Choroid plexus epithelial cell (primary cell): Measurements from ENCODE around the gene EIF4E.
A peak's percentile ranks its signal among the peaks of the same experiment; 100 is the strongest.

ENCODE experiments used
- DNase-seq: peaks from one replicate; pipeline ENCODE4 v3.0.0-alpha.2; 2010; ENCODE audit warnings: low read depth
- H3K4me3 ChIP-seq: 2 replicates; pipeline ENCODE4 v1.5.1; 2011; ENCODE audit warnings: low read depth, mild to moderate bottlenecking, control low read depth, low read length, moderate library complexity
- CTCF ChIP-seq: conservative IDR thresholded peaks from 2 replicates; pipeline ENCODE4 v1.5.1; 2011; ENCODE audit warnings: low read depth, mild to moderate bottlenecking, control low read depth, inconsistent platforms, low read length, moderate library complexity

Gene EIF4E

GRCh38 chr4:98867648-98868047 is 61.3 kb downstream of the EIF4E start:
- H3K4me3 ChIP-seq: no peak overlapping the region
- no peak for DNase-seq
- no peak for TF ChIP-seq CTCF

- TF ChIP-seq CTCF: no peak
- DNase-seq: no peak
- no peak overlapping the region for H3K4me3 ChIP-seq
Observed at GRCh38 chr4:98865059-98865458, 63.9 kb downstream of the EIF4E start.

- TF ChIP-seq CTCF: no peak
- DNase-seq: no peak
- H3K4me3 ChIP-seq: no peak overlapping the region
Observed at GRCh38 chr4:98864560-98864959, 64.4 kb downstream of the EIF4E start.

- no peak for TF ChIP-seq CTCF
- no peak overlapping the region for H3K4me3 ChIP-seq
- no peak for DNase-seq
Observed at GRCh38 chr4:98862371-98862770, 66.6 kb downstream of the EIF4E start.

GRCh38 chr4:98861100-98861884 is 67.6 kb downstream of the EIF4E start:
- DNase-seq: no peak
- H3K4me3 ChIP-seq: no peak overlapping the region
- no peak for TF ChIP-seq CTCF

GRCh38 chr4:98851806-98852205 is 77.1 kb downstream of the EIF4E start:
- TF ChIP-seq CTCF: no peak
- H3K4me3 ChIP-seq: no peak overlapping the region
- peak; percentile 72 for DNase-seq

- no peak for TF ChIP-seq CTCF
- no peak for DNase-seq
- no peak overlapping the region for H3K4me3 ChIP-seq
Observed at GRCh38 chr4:98850937-98851336, 78.0 kb downstream of the EIF4E start.
